ENCODE measurements around the gene MPPED1.

DNA sequence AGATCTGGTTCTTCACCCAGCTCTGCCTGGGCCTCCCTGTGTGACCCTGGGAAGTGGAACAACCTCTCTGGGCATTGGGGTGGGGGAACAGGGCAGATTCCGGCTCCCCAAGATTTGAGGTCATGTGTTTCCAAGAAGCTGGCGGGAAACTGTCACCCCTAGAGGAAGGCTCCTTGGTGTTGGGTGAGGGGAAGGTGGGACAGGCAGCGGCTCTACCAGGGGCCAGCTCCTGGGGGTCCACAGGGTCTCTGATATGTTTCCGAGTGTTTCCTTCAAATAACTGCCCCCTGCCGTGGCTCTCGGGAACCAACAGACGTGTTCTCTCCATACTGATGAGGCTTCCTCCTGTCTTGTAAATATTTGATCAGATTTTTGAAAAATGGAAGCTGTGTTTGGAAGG, 78.5 kb downstream of the MPPED1 start:
- TF ChIP-seq CTCF (IDR thresholded peaks at IDR 0.05) = no peak
- no peak for TF ChIP-seq POLR2A (IDR thresholded peaks at IDR 0.05)
- TF ChIP-seq POLR2AphosphoS5 (IDR thresholded peaks at IDR 0.05) = no peak

Data from upper lobe of left lung (tissue), 4 donors.